HG02571 (cell line): Measurements from ENCODE around the gene KIF1A.

Source experiments
- ATAC-seq: cut with Tn5 transposase; IDR thresholded peaks from one replicate; pipeline ENCODE4 v1.9.1; 2021; ENCODE audit warnings: mild to moderate bottlenecking, moderate library complexity; ENCODE audit not compliant: unreplicated experiment

Gene KIF1A

GRCh38 chr2:240737958-240738357 lies 82.1 kb downstream of the KIF1A start:
- no peak for ATAC-seq

GRCh38 chr2:240737512-240737911 lies 82.5 kb downstream of the KIF1A start:
- ATAC-seq = no peak

- ATAC-seq = no peak
Observed at GRCh38 chr2:240736281-240737250, 83.5 kb downstream of the KIF1A start.

- ATAC-seq = no peak
Observed at GRCh38 chr2:240735476-240735875, 84.5 kb downstream of the KIF1A start.

GRCh38 chr2:240734756-240735155 lies 85.3 kb downstream of the KIF1A start:
- ATAC-seq = no peak

- no peak for ATAC-seq
Observed at GRCh38 chr2:240733803-240734495, 86.1 kb downstream of the KIF1A start.

- ATAC-seq = no peak
Observed at GRCh38 chr2:240732911-240733622, 87.0 kb downstream of the KIF1A start.

GRCh38 chr2:240732184-240732583 lies 87.8 kb downstream of the KIF1A start:
- ATAC-seq = no peak

GRCh38 chr2:240731178-240731545 lies 88.9 kb downstream of the KIF1A start:
- no peak for ATAC-seq

- ATAC-seq = no peak
Observed at GRCh38 chr2:240730501-240731177, 89.4 kb downstream of the KIF1A start.

- no peak for ATAC-seq
Observed at GRCh38 chr2:240728827-240729226, 91.2 kb downstream of the KIF1A start.

- ATAC-seq = no peak
Observed at GRCh38 chr2:240728361-240728760, 91.7 kb downstream of the KIF1A start.

- no peak for ATAC-seq
Observed at GRCh38 chr2:240727913-240728312, 92.1 kb downstream of the KIF1A start.

- ATAC-seq = no peak
Observed at GRCh38 chr2:240727439-240727838, 92.6 kb downstream of the KIF1A start.

- ATAC-seq = no peak
Observed at GRCh38 chr2:240726876-240727275, 93.1 kb downstream of the KIF1A start.

- ATAC-seq = no peak
Observed at GRCh38 chr2:240725671-240726070, 94.3 kb downstream of the KIF1A start.

GRCh38 chr2:240725266-240725665 lies 94.8 kb downstream of the KIF1A start:
- no peak for ATAC-seq

GRCh38 chr2:240724431-240724830 lies 95.6 kb downstream of the KIF1A start:
- ATAC-seq = no peak

- no peak for ATAC-seq
Observed at GRCh38 chr2:240723851-240724250, 96.2 kb downstream of the KIF1A start.

- ATAC-seq = no peak
Observed at GRCh38 chr2:240722796-240723735, 97.0 kb downstream of the KIF1A start.
